Measurements from ENCODE around the gene MYG1. TPM values are rescaled to one million over a fixed set of nuclear protein-coding genes. Genes with fewer than 3 reads are reported as not detected.

MYG1 gene
- total RNA-seq, 1 experiment from 2014 or later: 79.8 TPM

GRCh38 chr12:53289891-53290290, 9.6 kb upstream of the MYG1 start:
- POLR2A ChIA-PET: interaction anchor here (0.6 kb wide), 1 partner anchor 97 kb away, joined by 4 read pairs; no protein-coding TSS in a partner anchor
- Mint-ChIP-seq H3K27me3 (ENCODE audit: insufficient read depth, unreplicated experiment) (no peaks in the 10 kb centered on the region), H3K9me3 (ENCODE audit: unreplicated experiment) (no peaks in the 10 kb centered on the region), H3K4me1 (ENCODE audit: insufficient read depth, unreplicated experiment) (peaks cover 8% of the 10 kb centered on the region), H3K27ac (ENCODE audit: low read depth, unreplicated experiment) (no peak overlapping the region), H3K4me3 (ENCODE audit: unreplicated experiment) (no peak overlapping the region), H3K36me3 (ENCODE audit: insufficient read depth, unreplicated experiment) (peaks cover 17% of the 10 kb centered on the region)
- CTCF ChIA-PET: interaction anchor here (0.7 to 14.9 kb wide), 11 partner anchors 21 to 224 kb away, joined by 3 to 275 read pairs (median 5); partner anchors contain the start of genes AAAS, ESPL1 and ITGB7
- intact Hi-C loops (cut with micrococcal nuclease): no loop called here
- no TSS peak for BruUV-seq (replicated peaks)
- TF ChIP-seq CTCF (IDR thresholded peaks at IDR 0.05; ENCODE audit: unreplicated experiment): no peak
- DNase-seq (ENCODE audit: unreplicated experiment): no peak

GRCh38 chr12:53290661-53291060, 8.8 kb upstream of the MYG1 start:
- no TSS peak for BruUV-seq (replicated peaks)
- Mint-ChIP-seq H3K9me3 (ENCODE audit: unreplicated experiment) (no peaks in the 10 kb centered on the region), H3K27me3 (ENCODE audit: insufficient read depth, unreplicated experiment) (no peaks in the 10 kb centered on the region), H3K4me3 (ENCODE audit: unreplicated experiment) (no peak overlapping the region), H3K36me3 (ENCODE audit: insufficient read depth, unreplicated experiment) (peaks cover 14% of the 10 kb centered on the region), H3K27ac (ENCODE audit: low read depth, unreplicated experiment) (no peak overlapping the region), H3K4me1 (ENCODE audit: insufficient read depth, unreplicated experiment) (peaks cover 11% of the 10 kb centered on the region)
- no peak for TF ChIP-seq CTCF (IDR thresholded peaks at IDR 0.05; ENCODE audit: unreplicated experiment)
- CTCF ChIA-PET: interaction anchor here (0.8 to 14.9 kb wide), 7 partner anchors 22 to 236 kb away, joined by 3 to 275 read pairs (median 5); partner anchors contain the start of genes AAAS, ESPL1 and ITGB7
- DNase-seq (ENCODE audit: unreplicated experiment): no peak
- POLR2A ChIA-PET: interaction anchor here (0.7 kb wide), 1 partner anchor 158 kb away, joined by 3 read pairs; no protein-coding TSS in a partner anchor
- intact Hi-C loops (cut with micrococcal nuclease): no loop called here

GRCh38 chr12:53292426-53292825, 7.1 kb upstream of the MYG1 start:
- intact Hi-C loops (cut with micrococcal nuclease): no loop called here
- no peak for TF ChIP-seq CTCF (IDR thresholded peaks at IDR 0.05; ENCODE audit: unreplicated experiment)
- BruUV-seq (replicated peaks): no TSS peak
- CTCF ChIA-PET: interaction anchor here (0.5 to 14.9 kb wide), 7 partner anchors 9 to 226 kb away, joined by 3 to 275 read pairs (median 4); no protein-coding TSS in a partner anchor
- Mint-ChIP-seq H3K27me3 (ENCODE audit: insufficient read depth, unreplicated experiment) (no peaks in the 10 kb centered on the region), H3K4me3 (ENCODE audit: unreplicated experiment) (no peak overlapping the region), H3K9me3 (ENCODE audit: unreplicated experiment) (no peaks in the 10 kb centered on the region), H3K4me1 (ENCODE audit: insufficient read depth, unreplicated experiment) (peaks cover 12% of the 10 kb centered on the region), H3K36me3 (ENCODE audit: insufficient read depth, unreplicated experiment) (peaks cover 19% of the 10 kb centered on the region), H3K27ac (ENCODE audit: low read depth, unreplicated experiment) (no peak overlapping the region)
- DNase-seq (ENCODE audit: unreplicated experiment): no peak
- POLR2A ChIA-PET: interaction anchor here (1.1 kb wide), 2 partner anchors 87 to 214 kb away, joined by 3 read pairs; partner anchors contain the start of genes SP1 and SPRYD3

- ChIA-PET POLR2A (interaction anchor here (0.6 to 4.6 kb wide), 29 partner anchors 9 to 289 kb away, joined by 3 to 69 read pairs (median 4); partner anchors contain the start of genes AAAS, CSAD, EIF4B and ESPL1), CTCF (interaction anchor here (0.6 to 14.9 kb wide), 8 partner anchors 17 to 135 kb away, joined by 3 to 275 read pairs (median 6); partner anchors contain the start of gene AAAS)
- peak; percentile 85 for DNase-seq (ENCODE audit: unreplicated experiment)
- no TSS peak for BruUV-seq (replicated peaks)
- Mint-ChIP-seq H3K4me3 (ENCODE audit: unreplicated experiment) (peak within 1 kb of the TSS; percentile 95), H3K36me3 (ENCODE audit: insufficient read depth, unreplicated experiment) (peaks cover 30% of the 10 kb centered on the region), H3K9me3 (ENCODE audit: unreplicated experiment) (no peaks in the 10 kb centered on the region), H3K27me3 (ENCODE audit: insufficient read depth, unreplicated experiment) (no peaks in the 10 kb centered on the region), H3K27ac (ENCODE audit: low read depth, unreplicated experiment) (peak within 1 kb of the TSS; percentile 97), H3K4me1 (ENCODE audit: insufficient read depth, unreplicated experiment) (peaks cover 20% of the 10 kb centered on the region)
- TF ChIP-seq CTCF (IDR thresholded peaks at IDR 0.05; ENCODE audit: unreplicated experiment): no peak
- intact Hi-C loops (cut with micrococcal nuclease): no loop called here
Measured at GRCh38 chr12:53295070-53295890, 4.2 kb upstream of the MYG1 start, which contains the start of gene PFDN5. PFDN5 (plus strand) TSS chr12:53295542; CDS start chr12:53295568, 26 bp downstream.

All from MCF 10A (cell line).